GM18519 (cell line): ENCODE measurements around the gene PCDHB15.
"Not testable (repeated sequence)": the region's sequence is repeated elsewhere in the genome, so short reads cannot be mapped to it uniquely, and the experiment has no call there.

Experiments used
- ATAC-seq: cut with Tn5 transposase; IDR thresholded peaks from one replicate; pipeline ENCODE4 v1.9.1; 2021; ENCODE audit warnings: mild to moderate bottlenecking, moderate library complexity; ENCODE audit not compliant: unreplicated experiment, low FRiP score

The PCDHB15 gene

DNA sequence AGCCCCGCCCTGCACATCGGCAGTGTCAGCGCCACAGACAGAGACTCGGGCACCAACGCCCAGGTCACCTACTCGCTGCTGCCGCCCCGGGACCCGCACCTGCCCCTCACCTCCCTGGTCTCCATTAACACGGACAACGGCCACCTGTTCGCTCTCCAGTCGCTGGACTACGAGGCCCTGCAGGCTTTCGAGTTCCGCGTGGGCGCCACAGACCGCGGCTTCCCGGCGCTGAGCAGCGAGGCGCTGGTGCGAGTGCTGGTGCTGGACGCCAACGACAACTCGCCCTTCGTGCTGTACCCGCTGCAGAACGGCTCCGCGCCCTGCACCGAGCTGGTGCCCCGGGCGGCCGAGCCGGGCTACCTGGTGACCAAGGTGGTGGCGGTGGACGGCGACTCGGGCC is 1.8 kb downstream of the PCDHB15 start:
- not testable (repeated sequence) for ATAC-seq

DNA sequence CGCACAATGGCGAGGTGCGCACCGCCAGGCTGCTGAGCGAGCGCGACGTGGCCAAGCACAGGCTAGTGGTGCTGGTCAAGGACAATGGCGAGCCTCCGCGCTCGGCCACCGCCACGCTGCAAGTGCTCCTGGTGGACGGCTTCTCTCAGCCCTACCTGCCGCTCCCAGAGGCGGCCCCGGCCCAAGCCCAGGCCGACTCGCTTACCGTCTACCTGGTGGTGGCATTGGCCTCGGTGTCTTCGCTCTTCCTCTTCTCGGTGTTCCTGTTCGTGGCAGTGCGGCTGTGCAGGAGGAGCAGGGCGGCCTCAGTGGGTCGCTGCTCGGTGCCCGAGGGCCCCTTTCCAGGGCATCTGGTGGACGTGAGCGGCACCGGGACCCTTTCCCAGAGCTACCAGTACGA is 2.2 kb downstream of the PCDHB15 start:
- not testable (repeated sequence) for ATAC-seq

DNA sequence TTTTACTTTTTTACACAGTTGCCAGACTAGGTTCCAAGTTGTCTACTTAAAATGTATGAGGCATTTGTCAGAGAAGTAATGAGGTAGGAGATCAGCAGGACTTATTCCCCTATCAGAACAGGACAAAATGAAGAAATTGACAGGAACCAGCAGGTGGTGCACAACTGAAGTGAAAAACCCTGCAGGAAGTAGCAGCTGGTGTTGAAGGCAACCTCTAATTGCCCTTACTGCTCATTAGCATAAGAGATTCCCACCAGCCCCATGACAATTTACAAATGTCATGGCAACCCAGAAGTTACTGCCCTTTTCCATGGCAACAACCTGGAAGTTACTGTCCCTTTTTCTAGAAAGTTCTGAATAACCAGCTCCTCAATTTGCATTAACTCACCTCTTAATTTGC is 5.4 kb downstream of the PCDHB15 start:
- ATAC-seq, result no peak

DNA sequence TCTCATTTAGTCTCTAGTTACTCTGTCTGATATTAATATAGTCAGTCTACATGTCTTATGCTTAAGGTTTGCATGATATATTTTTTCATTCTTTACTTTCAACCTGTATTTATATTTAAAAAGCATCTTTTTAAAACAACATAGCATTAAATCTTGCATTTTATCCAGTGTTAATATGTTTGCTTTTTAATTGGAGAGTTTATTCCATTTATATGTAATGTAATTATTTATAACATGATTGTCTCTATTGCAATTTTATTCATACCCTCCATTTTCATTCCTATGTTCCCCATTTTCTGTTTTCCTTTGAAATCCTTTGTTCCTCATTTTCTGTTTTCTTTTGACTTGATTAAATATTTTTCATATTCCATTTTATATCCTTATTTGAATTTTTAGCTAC is 13.3 kb downstream of the PCDHB15 start:
- ATAC-seq, result no peak

DNA sequence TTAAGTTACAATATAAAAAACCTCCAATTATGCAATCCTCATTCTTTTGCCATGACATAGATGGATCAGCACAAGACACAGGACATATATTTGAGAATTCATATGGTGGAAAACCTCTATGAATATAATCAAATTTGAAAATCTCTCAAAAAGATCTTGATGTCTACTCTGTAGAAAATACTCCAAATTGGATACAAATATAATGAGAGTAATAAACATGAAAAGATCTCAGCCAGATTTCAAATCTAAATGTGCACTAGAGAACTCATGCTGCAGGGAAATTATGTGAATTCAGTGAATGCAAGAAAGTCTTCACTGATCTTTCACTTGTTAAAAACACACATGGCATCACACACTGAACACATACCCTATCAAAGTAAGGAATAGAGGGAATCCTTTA is 13.8 kb downstream of the PCDHB15 start:
- no peak for ATAC-seq

DNA sequence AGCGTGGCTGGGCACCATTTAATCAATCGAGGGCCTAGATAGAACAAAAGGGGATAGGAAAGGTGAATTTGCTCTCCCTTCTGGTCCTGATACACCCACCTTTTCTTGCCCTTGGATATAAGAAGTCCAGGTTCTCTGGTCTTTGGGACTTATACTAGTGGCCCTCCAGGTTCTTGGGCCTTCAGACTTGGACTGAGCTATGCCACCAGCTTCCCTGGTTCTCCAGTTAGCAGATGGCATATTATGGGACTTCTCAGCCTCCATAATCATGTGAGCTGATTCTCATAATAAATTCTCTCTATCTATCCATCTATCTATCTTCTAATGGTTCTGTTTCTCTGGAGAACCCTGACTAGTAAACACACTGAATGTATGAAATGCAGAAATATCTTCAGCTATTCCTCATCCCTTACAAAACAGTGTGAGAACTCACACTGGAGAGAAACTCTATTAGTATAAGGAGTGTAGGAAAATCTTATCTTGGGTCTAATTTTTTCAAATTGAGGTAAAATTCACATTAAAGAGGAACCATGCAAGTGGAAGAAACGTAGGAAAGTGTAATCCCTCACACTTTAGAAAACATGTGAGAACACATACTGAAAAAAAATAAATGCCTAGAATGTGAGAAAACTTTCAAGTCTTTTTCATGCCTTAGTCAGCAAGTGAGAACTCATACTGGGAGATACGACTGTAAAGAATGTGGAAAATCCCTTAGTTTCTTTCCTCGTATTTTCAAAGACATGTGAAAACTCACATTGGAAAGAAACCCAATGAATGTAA is 15.5 kb downstream of the PCDHB15 start:
- ATAC-seq, result no peak

DNA sequence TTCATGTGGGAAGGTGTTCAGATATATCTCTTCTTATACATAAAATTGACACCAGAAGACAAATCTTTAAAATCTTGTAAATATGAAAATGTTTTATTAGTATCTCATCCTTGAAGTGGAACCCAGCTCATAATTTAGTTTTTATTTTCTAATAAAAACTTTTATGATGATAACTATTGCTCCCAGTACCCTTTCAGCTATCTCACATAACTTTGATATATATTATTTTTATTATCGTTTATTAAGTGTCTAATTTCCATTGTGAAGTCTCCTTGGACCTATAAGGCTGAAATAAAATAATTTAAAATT is 16.0 kb downstream of the PCDHB15 start:
- ATAC-seq, result no peak

DNA sequence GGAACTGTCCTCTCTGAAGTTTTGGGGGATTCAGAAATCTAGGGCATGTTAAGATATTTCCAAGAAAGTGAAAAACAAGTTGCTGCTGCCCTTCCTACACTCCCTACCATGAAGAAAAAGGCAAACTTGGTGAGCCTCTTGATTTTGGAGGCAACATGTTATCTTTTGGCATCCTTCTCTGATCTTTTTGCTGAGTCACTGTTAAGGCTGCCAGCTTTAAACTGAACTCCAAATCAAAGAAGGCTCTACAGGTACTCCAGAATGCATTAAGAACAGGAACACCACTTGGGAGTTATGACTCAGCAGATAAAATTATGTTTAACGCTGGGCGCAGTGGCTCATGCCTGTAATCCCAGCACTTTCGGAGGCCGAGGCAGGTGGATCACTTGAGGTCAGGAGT is 24.0 kb downstream of the PCDHB15 start:
- ATAC-seq, result no peak

DNA sequence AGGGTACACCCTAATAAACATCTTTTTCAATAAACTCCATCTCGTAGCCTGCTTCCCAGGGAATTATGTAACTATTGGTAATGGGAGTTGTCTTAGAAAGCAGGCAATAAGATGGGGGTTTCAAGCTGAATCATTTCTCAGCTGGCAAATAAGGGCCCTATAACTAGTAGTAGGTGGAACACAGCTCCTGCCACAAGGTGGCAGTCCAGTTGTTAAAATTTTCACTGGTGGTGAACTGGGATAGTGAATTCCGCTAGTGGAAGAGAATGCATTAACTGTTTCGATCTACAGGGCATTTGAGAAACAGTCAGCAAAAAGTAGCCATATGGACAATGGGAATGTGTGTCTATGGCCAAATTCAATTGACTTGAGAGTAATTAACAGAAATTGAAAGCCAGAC is 27.7 kb downstream of the PCDHB15 start:
- no peak for ATAC-seq

DNA sequence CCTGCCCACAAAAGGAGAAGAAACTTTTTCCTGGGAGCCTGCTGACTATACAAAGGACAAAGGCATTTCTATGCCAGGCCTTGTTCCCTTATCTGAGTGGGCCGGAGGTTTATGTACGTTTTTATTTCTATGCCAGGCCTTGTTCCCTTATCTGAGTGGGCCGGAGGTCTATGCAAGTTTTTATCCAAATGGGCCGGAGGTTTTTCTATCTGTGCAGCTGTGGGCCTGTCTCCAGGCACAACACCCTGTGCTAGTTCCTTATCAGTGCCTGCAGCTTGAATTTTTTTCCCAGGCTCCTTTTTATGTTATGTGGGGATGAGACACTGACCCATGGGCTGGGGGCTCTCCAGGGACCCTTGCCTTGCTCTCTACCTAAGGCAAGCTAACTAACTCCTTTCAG is 53.2 kb downstream of the PCDHB15 start:
- no peak for ATAC-seq
